ENCODE results near the gene FBXL14.

The FBXL14 gene

DNA sequence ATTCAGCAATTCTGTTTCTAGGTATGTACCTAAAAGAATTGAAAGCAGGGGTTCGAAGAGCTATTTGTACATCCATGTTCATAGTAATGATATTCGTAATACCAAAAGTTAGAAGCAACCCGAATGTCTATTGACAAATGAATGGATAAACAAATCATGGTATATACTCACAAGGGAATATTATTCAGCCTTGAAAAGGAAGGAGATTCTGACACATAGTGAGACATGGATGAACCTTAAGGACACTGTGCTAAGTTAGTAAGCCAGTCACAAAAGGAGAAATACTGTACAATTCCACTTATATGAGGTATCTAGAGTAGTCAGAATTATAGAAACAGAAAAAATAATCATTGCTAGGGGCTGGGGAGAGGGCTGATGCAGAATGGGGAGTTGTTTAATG lies 4.4 kb upstream of the FBXL14 start:
- CTCF ChIA-PET = interaction anchor here (0.7 to 1.7 kb wide), 4 partner anchors 10 to 481 kb away, joined by 3 to 4 read pairs (median 3); no protein-coding TSS in a partner anchor
- DNase-seq (ENCODE audit: low read depth, low spot score) = no peak
- TF ChIP-seq, protein P1, sequence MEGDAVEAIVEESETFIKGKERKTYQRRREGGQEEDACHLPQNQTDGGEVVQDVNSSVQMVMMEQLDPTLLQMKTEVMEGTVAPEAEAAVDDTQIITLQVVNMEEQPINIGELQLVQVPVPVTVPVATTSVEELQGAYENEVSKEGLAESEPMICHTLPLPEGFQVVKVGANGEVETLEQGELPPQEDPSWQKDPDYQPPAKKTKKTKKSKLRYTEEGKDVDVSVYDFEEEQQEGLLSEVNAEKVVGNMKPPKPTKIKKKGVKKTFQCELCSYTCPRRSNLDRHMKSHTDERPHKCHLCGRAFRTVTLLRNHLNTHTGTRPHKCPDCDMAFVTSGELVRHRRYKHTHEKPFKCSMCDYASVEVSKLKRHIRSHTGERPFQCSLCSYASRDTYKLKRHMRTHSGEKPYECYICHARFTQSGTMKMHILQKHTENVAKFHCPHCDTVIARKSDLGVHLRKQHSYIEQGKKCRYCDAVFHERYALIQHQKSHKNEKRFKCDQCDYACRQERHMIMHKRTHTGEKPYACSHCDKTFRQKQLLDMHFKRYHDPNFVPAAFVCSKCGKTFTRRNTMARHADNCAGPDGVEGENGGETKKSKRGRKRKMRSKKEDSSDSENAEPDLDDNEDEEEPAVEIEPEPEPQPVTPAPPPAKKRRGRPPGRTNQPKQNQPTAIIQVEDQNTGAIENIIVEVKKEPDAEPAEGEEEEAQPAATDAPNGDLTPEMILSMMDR (IDR thresholded peaks at IDR 0.05; ENCODE audit: insufficient read depth, low read length, missing control alignments) = no peak
- POLR2A ChIA-PET = no interaction called here
- H3K4me3 ChIP-seq (ENCODE audit: low read depth, low read length) = no peak overlapping the region

DNA sequence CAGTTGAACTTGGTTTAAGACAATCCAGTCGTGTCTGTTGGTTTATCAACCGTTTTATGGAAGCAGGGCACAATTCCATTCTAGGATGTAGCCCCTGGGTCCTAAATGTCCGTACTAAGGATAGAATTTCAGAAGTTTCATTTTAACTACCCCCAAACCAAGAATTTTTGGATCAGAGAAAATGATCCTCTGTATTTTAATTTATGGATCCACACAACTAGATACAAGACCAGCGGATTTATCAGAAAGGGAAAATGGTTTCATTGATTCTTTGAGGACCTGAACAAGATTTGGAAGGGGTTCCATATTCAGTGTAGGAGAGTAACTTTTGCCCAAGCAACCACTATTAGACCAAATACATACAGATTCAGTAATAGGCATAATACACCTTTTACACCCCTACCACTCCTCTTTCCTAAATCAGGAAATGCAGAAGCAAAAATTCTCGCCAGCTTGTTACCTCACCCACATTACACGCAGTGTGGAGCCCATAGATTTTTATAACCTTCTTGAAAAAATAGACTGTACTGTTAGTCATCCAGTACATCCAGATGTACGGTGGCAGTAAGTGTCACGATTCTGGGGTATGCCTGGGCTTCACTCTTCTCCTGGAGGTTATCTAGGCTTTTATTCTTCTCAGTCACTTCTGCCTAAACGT lies 1.4 kb upstream of the FBXL14 start:
- H3K4me3 ChIP-seq (ENCODE audit: low read depth, low read length) = peak overlapping the region; percentile 74
- TF ChIP-seq, protein P1 (IDR thresholded peaks at IDR 0.05; ENCODE audit: insufficient read depth, low read length, missing control alignments) = no peak
- CTCF ChIA-PET = interaction anchor here (1.1 to 1.4 kb wide), 3 partner anchors 7 to 478 kb away, joined by 3 to 4 read pairs (median 3); no protein-coding TSS in a partner anchor
- no peak for DNase-seq (ENCODE audit: low read depth, low spot score)
- POLR2A ChIA-PET = no interaction called here

DNA sequence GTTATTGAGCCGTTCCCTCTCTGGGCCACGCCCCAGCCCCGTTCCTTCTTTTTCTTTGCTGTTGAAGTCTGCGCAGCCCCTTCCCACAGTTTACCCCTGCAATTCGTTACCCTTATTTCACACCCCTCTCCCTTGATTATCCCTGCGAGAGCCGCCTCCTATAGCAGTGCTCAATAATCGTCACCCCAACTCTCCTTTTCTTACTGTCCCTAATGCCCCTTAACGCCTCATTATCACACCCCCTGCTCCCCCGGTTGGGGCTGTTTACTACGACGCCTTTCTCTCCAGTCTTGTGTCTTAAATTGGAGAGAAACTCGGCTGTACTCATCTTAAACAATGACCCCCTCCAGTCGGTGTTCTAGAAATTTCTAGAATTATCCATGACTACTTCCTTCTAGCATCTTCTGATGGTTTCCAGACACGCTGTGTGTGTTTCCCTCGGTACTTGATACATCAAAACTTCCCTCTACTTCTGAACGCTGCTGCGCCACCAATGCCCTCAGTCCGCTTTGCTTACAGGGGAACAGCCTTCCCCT lies 713 bp upstream of the FBXL14 start:
- ChIA-PET POLR2A (no interaction called here), CTCF (interaction anchor here (1.1 to 1.4 kb wide), 4 partner anchors 8 to 478 kb away, joined by 3 to 4 read pairs (median 3); no protein-coding TSS in a partner anchor)
- peak overlapping the region; percentile 74 for H3K4me3 ChIP-seq (ENCODE audit: low read depth, low read length)
- no peak for DNase-seq (ENCODE audit: low read depth, low spot score)
- TF ChIP-seq, protein P1 (IDR thresholded peaks at IDR 0.05; ENCODE audit: insufficient read depth, low read length, missing control alignments) = no peak

DNA sequence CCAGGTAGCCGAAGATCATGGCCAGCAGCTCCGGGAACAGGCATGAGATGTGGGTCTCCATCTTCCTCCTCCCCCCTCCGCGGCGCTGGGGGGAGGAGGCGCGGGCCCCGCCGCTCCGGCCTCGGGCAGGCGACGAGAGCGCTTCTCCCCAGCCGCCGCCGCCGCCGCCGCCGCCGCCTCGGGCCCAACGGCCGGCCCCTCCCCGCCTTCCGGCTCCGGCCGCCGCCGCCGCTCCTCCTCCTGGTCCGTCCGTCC lies 448 bp downstream of the FBXL14 start:
- TF ChIP-seq, protein P1 (IDR thresholded peaks at IDR 0.05; ENCODE audit: insufficient read depth, low read length, missing control alignments) = no peak
- H3K4me3 ChIP-seq (ENCODE audit: low read depth, low read length) = peak overlapping the region; percentile 74
- POLR2A ChIA-PET = no interaction called here
- DNase-seq (ENCODE audit: low read depth, low spot score) = no peak
- CTCF ChIA-PET = interaction anchor here (1.2 to 7.4 kb wide), 4 partner anchors 11 to 476 kb away, joined by 3 to 67 read pairs (median 13); no protein-coding TSS in a partner anchor

DNA sequence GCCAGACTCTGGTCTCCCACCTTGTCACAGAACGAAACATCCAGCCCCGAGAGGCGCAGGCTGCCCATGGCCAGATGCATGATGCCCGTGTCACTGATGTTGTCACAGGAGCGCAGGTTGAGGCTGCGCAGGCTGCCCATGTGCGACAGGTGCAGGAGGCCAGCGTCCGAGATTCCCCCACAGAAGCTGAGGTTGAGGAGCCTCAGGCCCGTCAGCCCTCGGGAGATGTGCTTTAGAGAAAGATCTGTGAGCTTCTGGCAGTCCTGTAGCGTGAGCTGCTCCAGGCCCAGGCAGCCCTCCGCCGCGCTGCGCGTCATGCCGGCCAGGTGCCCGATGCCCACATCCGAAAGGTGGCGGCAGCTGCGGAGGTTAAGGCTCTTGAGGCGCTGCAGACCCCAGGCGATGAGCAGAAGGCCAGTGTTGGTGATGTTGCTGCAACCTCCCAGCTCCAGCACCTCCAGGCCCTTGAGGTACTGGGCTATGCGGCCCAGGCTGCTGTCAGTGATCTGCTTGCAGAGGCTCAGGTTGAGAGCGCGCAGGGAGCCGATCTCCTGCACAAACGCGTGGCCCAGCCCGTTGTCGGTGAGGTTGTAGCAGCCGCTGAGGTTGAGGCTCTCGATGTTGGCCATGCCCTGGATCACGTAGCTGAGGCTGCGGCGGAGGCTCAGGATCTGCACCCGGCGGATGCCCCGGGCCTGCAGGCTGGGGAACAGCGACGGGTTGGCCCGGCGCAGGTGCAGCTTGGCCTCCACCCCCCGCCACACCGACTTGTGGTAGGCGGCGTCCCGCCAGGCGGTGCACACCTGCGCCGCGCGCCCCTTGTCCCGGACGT lies 991 bp downstream of the FBXL14 start:
- no peak for DNase-seq (ENCODE audit: low read depth, low spot score)
- H3K4me3 ChIP-seq (ENCODE audit: low read depth, low read length) = peak overlapping the region; percentile 74
- ChIA-PET CTCF (interaction anchor here (1.0 to 7.4 kb wide), 6 partner anchors 10 to 476 kb away, joined by 3 to 67 read pairs (median 4); no protein-coding TSS in a partner anchor), POLR2A (interaction anchor here (0.7 to 1.4 kb wide), 4 partner anchors 30 to 229 kb away, joined by 3 to 8 read pairs (median 3); no protein-coding TSS in a partner anchor)
- TF ChIP-seq, protein P1 (IDR thresholded peaks at IDR 0.05; ENCODE audit: insufficient read depth, low read length, missing control alignments) = no peak

Measured in AG04449 (cell line).